HG03139 (cell line): ENCODE results near the gene ESRP2.

Source experiments
- ATAC-seq: cut with Tn5 transposase; IDR thresholded peaks from one replicate; pipeline ENCODE4 v1.9.1; 2021; ENCODE audit not compliant: unreplicated experiment

The ESRP2 gene

DNA sequence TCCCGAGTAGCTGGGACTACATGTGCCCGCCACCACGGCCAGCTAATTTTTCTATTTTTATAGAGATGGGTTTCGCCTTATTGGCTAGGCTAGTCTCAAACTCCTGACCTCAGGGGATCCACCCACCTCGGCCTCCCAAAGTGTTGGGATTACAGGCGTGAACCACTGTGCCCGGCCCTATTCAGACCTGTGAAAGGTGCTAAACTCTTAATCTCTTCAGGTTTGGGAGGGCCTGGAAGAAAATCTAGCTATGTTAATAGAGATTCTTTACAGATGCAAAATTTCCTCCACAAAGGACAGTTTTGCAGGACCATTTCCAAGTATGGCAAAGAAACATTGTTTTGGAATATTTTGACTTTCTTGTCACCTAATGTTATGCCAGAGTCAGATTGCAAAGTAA, 6.2 kb upstream of the ESRP2 start:
- ATAC-seq, result no peak

DNA sequence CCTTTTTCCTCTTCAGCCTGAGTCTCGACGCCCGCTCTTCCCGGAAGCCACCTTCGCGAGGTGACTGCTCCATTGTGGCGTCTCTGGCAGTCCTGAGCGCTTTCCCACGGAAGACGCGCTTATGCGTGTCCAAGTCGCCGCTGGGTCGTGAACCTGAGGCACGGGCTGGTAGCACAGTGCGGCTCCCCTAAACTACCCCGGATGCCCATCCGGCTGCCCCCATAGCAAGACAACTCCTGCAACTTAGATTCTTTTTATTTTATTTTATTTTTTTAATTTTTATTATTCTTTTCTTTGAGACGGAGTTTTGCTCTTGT, 2.1 kb upstream of the ESRP2 start:
- ATAC-seq, result no peak

DNA sequence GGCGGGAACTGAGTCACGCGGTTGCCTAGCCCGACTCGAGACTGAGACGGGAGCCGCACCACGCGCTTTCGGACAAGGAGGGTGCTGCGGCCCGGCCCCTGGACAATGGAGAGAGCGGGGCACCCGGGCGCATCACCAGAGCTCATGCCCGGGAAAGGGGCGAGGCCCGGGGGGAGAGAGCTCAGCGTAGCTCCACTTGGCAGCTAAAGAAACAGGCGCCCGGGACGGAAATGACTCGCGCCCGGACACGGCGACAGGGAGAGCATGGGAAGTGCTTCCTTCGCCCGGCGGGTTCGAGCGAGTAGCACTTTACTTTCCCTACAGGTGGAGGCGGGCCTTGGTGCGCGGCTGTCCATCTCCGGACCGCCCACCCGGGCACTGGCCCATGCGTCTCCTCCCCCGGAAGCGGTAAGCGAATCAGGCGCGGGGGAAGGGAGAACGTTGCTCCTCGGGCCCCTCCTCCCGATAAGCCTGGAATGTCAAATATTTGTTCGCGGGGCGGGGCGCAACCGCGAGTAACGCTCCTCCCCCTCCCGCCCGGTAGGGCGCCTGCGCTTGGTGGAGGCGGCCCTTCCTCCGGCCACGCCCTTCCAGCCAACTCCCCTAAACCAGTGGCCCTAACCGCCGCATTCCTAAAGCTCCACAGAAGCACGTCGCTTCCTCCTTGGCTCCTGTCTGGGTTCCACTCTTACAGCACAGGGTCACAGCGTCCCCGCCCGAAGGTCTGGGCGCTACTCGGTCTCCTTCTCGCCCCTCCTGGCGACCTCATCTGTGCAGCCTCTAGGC, 1.5 kb upstream of the ESRP2 start:
- peak; percentile 76 for ATAC-seq

DNA sequence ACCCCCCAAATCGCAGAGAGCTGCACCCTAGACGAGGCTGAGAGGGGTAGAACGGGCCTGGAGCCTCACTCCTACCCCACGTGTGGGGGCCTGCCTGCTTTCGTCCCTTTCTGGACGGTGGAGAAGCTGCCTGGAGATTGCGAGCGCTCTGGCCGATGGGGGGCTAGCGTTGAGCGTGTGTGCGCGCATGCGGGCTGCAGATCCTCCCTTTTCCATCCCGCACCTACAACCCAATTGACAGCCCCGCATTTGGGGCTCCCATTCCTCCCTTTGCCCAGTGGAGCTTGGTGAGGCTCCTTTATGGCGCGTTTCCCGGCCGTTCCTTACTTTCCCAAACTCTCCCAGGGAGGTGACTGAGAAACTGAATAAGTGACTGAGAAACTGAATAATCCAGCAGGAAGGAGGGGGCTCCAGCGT, 907 bp upstream of the ESRP2 start:
- no peak for ATAC-seq

DNA sequence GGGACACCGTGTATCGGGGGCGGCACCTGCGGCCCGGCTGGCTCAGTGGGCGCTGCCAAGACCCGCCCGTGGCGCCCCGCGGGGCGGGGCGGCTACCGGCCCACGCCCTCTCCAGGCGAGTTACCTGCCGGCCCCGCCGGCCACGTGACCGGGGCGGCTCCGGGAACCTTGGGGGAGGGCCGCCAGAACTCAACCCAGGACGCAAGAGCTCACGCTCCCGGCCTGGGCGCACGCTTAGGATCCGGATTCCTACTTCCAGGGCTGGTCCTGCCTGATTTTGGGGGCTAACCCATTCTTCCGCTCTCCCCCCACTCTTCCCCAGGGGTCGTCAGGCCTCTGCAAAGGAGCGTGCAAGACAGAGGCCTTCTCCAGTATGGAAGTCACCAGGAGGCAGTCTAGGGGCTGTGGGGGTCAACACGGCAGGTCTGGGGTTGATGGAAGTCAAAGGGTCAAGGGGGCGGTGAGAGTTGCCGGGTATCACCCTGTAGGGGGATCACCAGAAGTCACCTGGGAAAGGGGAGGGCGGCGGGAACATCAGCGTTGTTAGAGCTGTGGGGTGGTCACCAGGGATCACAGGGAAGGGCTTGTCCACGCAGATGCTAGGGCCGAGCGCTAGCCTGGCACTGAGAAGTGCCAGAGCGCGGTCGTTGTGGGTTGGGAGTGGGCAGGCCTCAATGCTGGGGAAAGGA, 354 bp upstream of the ESRP2 start:
- ATAC-seq, result no peak

DNA sequence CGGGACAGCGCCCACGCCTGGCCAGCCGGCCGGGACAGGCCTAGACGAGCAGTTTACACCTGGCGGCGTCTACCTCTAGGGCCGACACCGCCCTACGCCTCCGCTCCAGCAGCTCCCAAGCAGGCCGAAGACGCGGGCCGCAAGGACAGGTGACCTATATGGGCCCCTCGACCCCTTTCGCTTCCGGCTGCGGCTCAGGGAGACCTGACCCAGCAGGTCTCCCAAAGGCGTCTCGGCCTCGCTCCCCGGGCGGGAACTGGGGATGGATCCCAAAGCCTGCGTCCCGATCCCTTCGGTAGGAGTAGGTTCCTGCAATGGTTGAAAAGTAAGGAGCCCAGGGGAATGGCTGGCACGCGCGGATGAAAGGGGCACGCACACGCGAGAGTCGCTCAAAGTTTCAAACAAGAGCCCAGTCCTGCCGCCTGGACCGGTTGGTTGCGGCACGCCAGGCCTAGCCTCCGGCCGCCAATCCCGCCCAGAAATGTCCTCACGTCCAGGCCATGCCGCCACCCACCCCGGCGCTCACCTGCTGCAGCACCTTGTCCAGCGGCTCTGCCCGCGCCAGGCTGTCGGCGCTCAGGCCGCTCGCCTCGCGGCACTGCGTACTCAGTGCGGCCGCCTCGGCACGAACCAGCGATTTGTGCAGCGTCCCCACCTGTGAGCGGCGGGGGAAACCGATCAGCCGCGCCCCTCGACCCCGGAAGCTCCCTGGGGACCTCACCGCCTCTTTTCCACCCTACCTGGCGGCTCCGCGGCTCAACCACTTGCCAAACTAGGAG, 630 bp downstream of the ESRP2 start:
- ATAC-seq, result no peak

DNA sequence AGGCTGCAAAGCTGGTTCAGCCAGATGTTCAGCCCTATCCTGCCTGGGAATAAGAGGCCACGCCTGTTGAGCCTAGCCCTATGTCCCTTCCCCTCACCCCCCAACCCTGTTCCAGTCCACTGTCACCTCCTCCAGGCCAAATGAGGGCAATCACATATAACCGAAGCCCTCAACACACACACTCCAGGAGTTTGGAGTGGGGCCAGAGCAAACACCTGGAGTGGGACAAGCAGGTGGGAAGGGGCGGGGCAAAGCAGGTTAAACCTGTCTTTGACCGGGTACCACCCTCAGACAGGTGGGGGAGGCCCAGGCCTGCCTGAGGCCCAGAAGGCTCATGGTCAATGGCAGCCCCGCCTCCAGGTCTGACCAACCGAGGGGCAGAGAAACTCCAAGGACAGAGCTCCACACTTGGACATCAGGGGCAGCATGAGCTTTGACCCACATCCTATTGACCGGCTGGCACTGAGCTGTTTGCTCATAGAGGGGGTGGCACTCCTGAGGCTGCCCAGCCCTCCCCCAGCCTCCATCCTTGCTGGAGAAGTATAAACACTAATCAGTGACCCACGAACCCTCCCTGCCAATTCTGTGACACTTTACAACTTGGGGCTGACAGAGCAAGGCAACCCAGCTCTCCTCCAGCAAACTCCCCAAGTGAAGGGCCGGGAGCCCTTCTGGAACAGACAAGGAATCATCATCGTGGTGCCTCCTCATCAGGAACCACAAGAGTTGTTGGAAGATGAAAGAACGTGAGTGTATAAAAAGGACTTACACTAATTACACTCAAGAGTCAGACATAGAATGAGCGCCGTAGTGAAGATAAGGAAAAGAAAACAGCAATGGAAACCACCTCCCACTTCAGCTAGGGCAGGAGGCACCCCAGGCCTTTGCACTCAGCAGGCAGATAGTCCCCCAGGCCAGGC, 1.5 kb downstream of the ESRP2 start:
- no peak for ATAC-seq

DNA sequence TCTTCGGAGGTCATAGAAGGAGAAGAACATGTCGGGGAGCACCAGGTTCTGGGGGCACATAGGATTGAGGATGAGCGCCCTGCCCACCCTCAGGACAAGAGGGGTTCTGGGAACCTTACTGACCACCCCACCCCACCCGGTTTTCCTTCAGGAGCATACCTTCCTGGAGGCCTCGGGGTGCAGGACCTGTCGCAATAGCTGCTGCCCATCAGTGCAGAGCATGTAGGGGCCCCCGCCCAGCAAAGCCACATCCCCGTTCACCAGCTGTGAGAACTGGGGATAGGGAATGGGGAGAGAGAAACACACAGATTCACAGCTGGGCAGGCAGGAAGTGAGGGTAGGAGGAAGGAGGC, 2.1 kb downstream of the ESRP2 start:
- no peak for ATAC-seq

DNA sequence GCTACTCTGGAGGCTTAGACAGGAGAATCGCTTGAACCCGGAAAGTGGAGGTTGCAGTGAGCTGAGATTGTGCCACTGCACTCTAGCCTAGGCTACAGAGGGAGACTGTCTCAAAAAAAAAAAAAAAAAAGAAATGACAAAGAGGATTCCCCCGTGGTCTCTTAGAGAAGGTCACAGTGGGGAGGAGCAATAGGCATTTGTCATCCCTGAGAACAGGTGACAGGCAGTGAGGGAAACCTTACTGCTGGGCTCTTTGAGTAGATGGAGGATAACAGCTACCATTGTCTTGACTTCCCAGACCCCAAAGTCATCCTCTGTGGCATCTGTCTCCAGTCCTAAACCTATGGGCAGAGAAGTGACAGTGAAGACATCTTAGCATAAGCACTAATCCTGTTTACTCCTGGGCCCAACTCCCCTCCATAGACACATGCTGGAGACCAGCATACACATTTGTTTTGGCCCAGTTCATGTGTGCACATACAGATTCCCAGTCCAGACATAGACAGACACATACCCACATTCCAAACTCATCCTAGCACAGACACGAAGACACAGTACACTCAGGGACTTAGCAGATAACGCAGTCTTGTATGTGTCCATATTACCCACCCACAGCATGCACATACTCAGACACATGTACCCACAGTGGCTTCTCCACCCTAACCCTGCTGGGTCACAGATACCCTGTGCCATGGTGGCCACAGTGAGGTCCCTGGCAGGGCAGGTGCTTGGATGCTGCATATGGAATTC, 2.7 kb downstream of the ESRP2 start:
- ATAC-seq, result no peak

DNA sequence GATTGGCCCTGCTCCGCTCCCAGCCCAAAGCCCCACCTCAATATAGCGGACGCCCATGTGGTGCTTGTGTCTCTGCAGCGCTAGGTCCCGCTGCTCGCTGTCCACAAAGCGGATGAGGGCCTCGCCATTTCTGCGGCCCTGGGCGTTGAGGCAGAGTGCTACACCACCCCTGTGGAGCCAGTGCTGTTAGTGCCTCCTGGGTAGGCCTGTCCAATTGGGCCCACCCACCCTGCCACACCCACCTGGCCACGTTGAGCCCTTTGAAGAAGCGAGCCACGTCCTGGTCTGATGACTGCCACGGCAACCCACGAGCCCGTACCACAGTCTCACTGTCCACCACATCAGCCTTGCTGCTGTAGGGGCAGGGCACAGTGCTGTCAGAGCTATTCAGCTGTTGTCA, 3.6 kb downstream of the ESRP2 start:
- ATAC-seq, result no peak

DNA sequence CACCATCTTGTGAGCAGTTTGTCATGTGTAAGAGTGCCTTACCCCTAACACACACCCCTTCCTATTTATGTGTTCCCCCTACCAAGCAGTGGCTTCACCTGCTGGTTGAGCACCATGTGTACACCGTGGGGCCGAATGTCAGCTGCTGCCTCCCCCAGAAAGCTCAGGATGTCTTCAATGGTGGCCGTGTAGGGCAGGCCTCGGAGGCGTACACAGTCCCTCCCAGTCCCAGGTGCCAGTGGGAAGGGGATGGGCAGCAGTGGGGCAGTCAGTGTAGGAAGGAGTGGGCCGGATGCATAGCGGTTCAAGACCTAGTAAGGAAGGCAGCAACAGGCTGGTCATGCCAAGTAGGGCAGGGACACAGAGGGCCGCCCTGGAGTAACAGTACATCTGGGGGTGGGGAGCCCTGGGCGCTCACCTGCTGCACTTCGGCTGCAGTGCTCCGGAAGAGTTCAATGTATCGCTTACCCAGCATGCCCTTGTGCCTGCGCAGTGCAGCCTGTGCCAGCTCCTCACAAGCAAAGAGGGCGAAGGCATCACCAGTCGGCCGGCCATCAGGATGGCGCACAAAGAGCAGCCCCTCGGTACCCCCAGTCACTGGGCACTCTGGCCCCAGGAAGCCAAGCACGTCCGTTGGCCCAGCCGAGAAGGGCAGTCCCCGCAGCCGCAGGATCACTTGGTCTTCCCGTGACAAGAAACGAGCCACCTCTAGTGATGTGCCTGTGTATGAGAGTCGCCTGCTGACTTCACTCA, 4.4 kb downstream of the ESRP2 start:
- ATAC-seq, result no peak

DNA sequence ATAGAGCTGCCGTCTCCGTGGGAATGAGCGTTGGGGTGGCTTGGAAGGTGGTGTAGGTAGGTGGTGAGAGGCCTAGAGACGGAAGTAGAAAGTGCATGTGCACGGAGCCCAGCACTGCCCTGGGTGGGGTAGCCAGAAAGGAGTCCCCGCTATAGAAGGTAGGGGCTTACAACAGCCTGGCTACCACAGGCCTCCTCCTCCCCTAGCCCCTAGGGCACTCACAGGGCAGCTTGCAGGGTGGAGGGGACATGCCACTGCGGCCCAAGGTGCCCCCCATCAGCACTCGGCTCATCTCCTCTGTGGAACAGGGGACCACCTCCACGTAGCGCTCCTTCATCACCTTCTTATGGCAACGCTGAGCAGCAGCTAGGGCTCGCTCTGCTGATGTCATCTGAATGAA, 5.0 kb downstream of the ESRP2 start:
- ATAC-seq, result no peak

DNA sequence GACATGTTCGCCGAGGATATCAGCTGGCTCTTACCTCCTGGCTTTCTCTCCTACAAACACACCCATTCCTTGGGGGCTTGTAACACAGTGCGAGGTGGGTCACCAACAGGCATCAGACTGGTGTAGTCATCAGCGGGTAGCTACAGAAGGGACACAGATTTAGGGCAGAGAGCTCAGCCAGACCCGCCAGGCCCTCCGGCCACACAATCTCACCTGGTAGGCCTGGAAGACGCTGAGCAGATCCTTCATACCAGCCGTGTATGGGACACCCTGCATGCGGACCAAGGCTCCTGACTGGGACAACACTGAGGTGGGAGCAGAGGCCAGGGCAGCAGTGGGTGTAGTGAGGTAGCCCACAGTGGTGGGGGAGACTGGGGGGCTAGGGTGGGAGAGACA, 5.8 kb downstream of the ESRP2 start:
- no peak for ATAC-seq

DNA sequence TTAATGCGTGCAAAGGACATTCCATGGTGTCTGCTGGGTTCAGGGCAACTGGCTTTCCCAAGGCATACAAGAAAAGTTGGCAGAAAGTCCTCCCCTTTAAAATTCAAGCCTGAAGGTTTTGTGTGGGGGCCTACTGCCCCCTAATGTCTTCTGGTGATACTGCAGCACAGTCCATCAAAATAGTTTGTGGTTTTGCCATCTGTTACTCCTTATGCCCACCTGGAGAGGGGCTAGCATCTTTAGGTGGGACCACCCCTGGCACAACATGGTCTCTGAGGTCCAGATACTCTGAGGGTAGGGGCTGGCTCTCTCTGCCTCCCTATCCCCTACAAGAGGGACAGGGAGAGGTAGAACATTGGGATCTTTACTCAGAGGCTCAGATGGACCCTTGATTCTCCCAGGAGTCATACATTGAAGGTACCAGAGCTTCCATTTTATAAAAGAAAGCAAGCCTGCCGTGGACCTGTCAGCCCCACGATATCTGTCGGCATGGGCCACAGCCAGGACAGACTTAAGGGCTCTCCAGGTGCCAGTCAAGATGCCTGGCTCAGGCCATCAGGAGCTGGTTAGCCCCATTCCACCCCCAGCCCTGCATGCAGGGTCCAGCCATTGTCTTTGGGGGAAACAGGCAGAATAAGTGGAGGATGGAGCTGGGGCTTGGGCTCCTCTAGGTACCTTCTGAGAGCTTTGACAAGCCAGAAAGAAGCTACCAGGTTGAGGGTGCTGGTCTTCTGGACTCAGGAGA, 6.3 kb downstream of the ESRP2 start:
- ATAC-seq, result no peak

DNA sequence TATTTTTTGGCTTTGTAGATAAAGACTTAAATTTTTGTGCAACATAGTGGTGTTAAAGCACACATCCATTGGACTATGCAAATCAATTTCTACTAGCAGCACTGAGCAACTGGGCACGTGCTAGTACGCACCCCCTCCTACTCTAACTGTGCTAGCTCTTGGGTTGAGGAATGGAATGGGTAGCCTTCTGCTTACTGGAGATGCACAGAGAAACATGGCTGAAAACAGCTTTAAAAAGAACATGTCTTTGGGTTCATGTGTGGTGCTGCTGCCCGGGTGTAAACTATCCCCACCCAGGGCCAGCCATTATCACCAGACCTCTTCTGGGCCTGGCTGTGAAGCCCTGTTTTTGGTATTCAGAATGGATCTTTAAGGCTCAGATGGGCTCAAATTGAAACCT, 7.3 kb downstream of the ESRP2 start:
- no peak for ATAC-seq

DNA sequence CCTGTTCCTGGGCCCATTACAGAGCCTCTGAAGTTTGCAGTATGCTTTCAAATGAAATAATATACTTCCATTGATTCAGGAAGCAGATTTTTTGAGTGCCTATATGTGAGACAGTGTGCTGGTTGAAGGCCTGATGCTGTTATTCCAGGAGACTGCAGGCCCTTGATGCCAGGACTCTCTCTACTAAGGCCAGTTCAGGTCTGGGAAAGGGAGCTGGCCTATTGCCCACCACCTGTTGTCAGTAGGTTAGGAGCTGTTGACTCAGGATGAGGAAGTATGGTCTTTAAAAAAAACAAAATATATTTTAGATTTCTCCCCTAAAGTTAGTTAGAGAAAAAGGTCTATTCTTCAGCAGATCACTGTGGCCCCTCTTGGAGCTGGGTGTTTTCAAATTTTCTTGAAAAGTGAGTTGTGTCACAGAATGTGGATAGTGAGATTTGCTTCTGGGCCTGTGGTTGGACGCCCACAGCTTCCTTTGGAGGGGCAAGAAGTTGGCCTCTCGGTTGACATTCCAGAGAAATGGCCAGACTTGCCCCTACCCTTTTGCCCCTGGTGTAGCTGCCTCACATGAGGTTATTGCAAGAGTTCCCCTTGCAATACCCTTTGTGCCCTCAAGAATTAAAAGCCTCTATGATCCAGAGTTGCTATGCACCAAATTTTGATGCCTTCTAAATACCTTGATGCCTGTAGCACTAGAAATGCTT, 7.9 kb downstream of the ESRP2 start:
- ATAC-seq, result no peak

DNA sequence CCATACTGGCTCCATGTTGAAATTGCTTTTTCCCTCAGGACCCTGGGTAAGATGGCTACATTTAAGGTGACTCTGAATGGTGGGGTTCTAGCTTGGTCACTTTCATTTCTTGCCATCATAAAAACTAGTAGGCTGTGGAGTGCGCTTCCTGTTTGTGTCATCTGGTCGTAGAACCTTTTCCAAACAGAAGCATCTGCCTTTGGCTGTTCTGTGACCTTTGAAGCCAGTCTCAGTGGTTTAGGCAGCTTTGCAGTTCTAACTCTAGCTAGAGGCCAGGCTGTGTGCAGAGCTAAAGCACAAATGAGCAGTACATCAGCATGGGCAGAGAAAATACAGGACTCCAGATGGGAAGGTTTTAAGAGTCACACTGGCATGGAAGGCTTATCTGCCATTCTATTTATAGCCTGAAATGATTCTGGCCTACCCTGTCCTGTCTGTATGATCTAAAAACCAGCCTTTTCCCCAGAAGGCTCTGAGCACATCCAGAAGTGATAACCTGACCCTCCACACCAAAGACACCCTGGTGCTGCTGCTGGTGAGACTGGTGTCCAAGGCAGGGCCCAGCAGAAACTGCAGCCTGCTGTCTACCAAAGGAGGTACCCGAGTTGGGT, 8.6 kb downstream of the ESRP2 start:
- ATAC-seq, result no peak

DNA sequence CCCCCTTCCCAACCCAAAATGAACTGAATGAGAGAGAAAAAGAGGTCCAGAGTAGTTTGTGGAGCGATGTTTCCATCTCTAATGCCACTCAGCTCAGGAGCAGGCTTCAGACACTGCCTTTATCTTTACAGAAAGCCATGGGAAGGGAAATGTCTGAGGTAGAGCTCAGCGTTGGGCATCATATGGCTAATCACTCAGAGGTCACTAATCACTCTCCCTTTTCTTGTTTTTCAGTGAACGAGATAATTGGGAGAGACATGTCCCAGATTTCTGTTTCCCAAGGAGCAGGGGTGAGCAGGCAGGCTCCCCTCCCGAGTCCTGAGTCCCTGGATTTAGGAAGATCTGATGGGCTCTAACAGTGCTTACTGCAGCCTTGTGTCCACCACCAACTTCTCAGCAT, 9.8 kb downstream of the ESRP2 start:
- no peak for ATAC-seq
